OCI-LY7 (cell line): ENCODE measurements around the gene STAP2. TPM values are rescaled to one million over a fixed set of nuclear protein-coding genes. Genes with fewer than 3 reads are reported as not detected.

Experiments used
- BruUV-seq: library from RNA; stranded (reverse); fragments of 400-500 nt; replicated peaks from 2 replicates; lab custom pipeline; 2021; lab: Mats Ljungman, UMichigan
- CTCF ChIA-PET: fragments of 300-600 bp; sonication (Branson Sonifier 250); formaldehyde crosslinking; loops from one replicate; lab custom pipeline; 2022; ENCODE audit warnings: antibody characterized with exemption; ENCODE audit not compliant: unreplicated experiment; lab: Charles Lee
- POLR2A ChIA-PET: fragments of 300-600 bp; sonication (Branson Sonifier 250); formaldehyde crosslinking; loops from one replicate; lab custom pipeline; 2022; ENCODE audit warnings: antibody characterized with exemption; lab: Charles Lee
- DNase-seq: peaks from one replicate; pipeline ENCODE4 v3.0.0-alpha.2; 2015; ENCODE audit warnings: low spot score
- H2AFZ ChIP-seq: fragments of 200-600 bp; sonication (generic), shearing (Covaris generic); 2 replicates; pipeline ENCODE4 v1.6.1; 2014; ENCODE audit warnings: mild to moderate bottlenecking, antibody characterized with exemption, low read length, moderate library complexity
- H3K27ac ChIP-seq: fragments of 200-600 bp; sonication (generic); 2 replicates; pipeline ENCODE4 v1.5.1; 2014; ENCODE audit warnings: mixed run types, low read depth, mild to moderate bottlenecking, moderate library complexity, low read length, inconsistent platforms; ENCODE audit not compliant: poor library complexity, severe bottlenecking
- H3K36me3 ChIP-seq: fragments of 200-600 bp; sonication (generic); 2 replicates; pipeline ENCODE4 v1.6.1; 2014; ENCODE audit warnings: mild to moderate bottlenecking, antibody characterized with exemption, low read length, moderate library complexity, mixed read lengths; ENCODE audit not compliant: insufficient read depth
- H3K4me1 ChIP-seq: fragments of 200-600 bp; sonication (generic); 2 replicates; pipeline ENCODE4 v1.5.1; 2014; ENCODE audit warnings: mild to moderate bottlenecking, low read length; ENCODE audit not compliant: insufficient read depth, poor library complexity, severe bottlenecking
- H3K4me2 ChIP-seq: fragments of 200-600 bp; sonication (generic); 2 replicates; pipeline ENCODE4 v1.6.1; 2014; ENCODE audit warnings: mild to moderate bottlenecking, low read length
- H3K4me3 ChIP-seq: fragments of 200-600 bp; sonication (generic); 2 replicates; pipeline ENCODE4 v1.5.1; 2014; ENCODE audit warnings: mild to moderate bottlenecking, low read depth, low read length; ENCODE audit not compliant: poor library complexity, severe bottlenecking
- H3K79me2 ChIP-seq: fragments of 200-600 bp; sonication (generic); 2 replicates; pipeline ENCODE4 v1.6.1; 2016; ENCODE audit warnings: low read depth, mild to moderate bottlenecking, low read length, moderate library complexity, mixed read lengths; ENCODE audit not compliant: insufficient read depth
- H3K9me2 ChIP-seq: fragments of 200-600 bp; sonication (generic); 2 replicates; pipeline ENCODE4 v1.6.1; 2016; ENCODE audit warnings: mild to moderate bottlenecking, low read length, mixed read lengths; ENCODE audit not compliant: insufficient read depth
- H3K9me3 ChIP-seq: fragments of 200-600 bp; sonication (generic); 2 replicates; pipeline ENCODE4 v1.6.1; 2014; ENCODE audit warnings: mild to moderate bottlenecking, mixed run types, low read length, mixed read lengths
- H4K20me1 ChIP-seq: fragments of 200-600 bp; sonication (generic); 2 replicates; pipeline ENCODE4 v1.6.1; 2014; ENCODE audit warnings: mild to moderate bottlenecking, antibody characterized with exemption, low read length, moderate library complexity, mixed read lengths; ENCODE audit not compliant: insufficient read depth
- EZH2phosphoT487 ChIP-seq: fragments of 200-600 bp; sonication (generic); IDR thresholded peaks from 2 replicates; pipeline ENCODE4 v1.6.1; 2018; ENCODE audit warnings: low read depth, borderline replicate concordance, mild to moderate bottlenecking, mixed run types, antibody characterized with exemption, low read length, moderate library complexity, mixed read lengths
- intact Hi-C: fragments of 100-400 bp; cut with micrococcal nuclease; formaldehyde crosslinking; loops from one replicate; pipeline ENCODE4 v1.10.0; 2022; ENCODE audit not compliant: unreplicated experiment
- total RNA-seq, 2 experiments: library from RNA; depleted of rRNA in 1 of 2; stranded (reverse); fragments of >200 nt in 1 of 2; shearing (Covaris generic) in 1 of 2; gene quantifications; 2 replicates each; pipeline ENCODE4 v1.2.3, GENCODE V29; 2014 to 2022
- TF ChIP-seq, protein P1 (sequence below): fragments of 200-600 bp; sonication (generic); conservative IDR thresholded peaks from 2 replicates; pipeline ENCODE4 v1.5.1; 2014; ENCODE audit warnings: mild to moderate bottlenecking, antibody characterized with exemption, low read length, moderate library complexity, mixed read lengths

Gene STAP2
- total RNA-seq, 2 experiments from 2014 or later: 1.2 to 1.3 TPM

DNA sequence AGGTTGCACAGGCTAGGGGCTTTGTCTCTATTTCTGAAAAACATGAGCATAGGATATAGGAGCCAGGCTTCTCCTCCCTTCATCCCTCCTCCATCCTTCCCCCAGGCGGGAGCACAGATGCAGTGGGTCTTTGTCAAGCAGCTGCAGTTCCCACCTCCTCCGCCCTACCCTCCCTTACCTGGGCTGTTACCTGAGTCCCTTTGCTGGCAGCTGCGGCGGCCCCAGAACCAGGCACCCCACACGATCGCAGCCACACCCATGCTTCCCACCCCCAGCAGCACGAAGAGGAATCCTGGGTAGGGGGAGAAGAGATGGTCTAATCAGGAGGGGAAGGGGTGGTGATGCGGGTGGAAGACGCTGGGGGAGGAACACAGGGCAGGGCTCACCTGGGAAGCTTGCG lies 44.2 kb downstream of the STAP2 start:
- CTCF ChIA-PET: no interaction called here

DNA sequence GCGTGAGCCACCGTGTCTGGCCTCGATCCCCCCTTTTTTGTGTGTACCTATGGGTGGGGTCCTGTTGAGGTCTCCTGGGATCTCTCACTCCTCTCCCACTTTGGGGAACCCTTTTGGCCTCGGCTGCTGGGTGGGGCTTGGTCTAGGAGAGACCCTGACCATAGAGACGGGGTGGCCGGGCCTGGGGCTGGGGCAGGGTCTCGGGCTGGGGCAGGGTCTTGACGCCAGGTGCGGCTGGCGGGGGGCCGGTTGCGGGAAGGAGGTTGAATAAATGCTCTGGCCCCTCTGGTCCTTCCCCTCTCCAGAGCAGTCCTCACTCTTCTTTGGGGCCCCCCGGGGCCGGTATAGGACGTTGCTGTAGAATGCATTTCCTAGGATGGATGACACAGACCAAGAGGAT lies 46.1 kb downstream of the STAP2 start:
- Histone ChIP-seq H3K4me1 (no peaks in the 10 kb centered on the region), H3K9me2 (no peaks in the 10 kb centered on the region), H2AFZ (no peak overlapping the region), H3K9me3 (no peaks in the 10 kb centered on the region), H3K4me3 (no peak overlapping the region), H3K4me2 (no peak overlapping the region), H3K36me3 (no peaks in the 10 kb centered on the region), H3K79me2 (no peaks in the 10 kb centered on the region), H4K20me1 (no peaks in the 10 kb centered on the region), H3K27ac (no peak overlapping the region)
- ChIA-PET POLR2A (no interaction called here), CTCF (no interaction called here)
- DNase-seq: no peak
- intact Hi-C loops: no loop called here
- no peak for TF ChIP-seq EZH2phosphoT487
- TF ChIP-seq, protein P1, sequence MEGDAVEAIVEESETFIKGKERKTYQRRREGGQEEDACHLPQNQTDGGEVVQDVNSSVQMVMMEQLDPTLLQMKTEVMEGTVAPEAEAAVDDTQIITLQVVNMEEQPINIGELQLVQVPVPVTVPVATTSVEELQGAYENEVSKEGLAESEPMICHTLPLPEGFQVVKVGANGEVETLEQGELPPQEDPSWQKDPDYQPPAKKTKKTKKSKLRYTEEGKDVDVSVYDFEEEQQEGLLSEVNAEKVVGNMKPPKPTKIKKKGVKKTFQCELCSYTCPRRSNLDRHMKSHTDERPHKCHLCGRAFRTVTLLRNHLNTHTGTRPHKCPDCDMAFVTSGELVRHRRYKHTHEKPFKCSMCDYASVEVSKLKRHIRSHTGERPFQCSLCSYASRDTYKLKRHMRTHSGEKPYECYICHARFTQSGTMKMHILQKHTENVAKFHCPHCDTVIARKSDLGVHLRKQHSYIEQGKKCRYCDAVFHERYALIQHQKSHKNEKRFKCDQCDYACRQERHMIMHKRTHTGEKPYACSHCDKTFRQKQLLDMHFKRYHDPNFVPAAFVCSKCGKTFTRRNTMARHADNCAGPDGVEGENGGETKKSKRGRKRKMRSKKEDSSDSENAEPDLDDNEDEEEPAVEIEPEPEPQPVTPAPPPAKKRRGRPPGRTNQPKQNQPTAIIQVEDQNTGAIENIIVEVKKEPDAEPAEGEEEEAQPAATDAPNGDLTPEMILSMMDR: no peak
- no TSS peak for BruUV-seq

More for the DNA sequence above, 44.2 kb downstream of the STAP2 start:
- DNase-seq: no peak
- H3K9me2 ChIP-seq: no peaks in the 10 kb centered on the region
- H4K20me1 ChIP-seq: no peaks in the 10 kb centered on the region
- H3K9me3 ChIP-seq: no peaks in the 10 kb centered on the region
- no peak for TF ChIP-seq EZH2phosphoT487
- TF ChIP-seq, protein P1: no peak
- no peak overlapping the region for H3K4me2 ChIP-seq
- BruUV-seq: no TSS peak
- no peaks in the 10 kb centered on the region for H3K4me1 ChIP-seq
- intact Hi-C loops: no loop called here
- no peak overlapping the region for H3K27ac ChIP-seq
- no peak overlapping the region for H2AFZ ChIP-seq
- no peaks in the 10 kb centered on the region for H3K36me3 ChIP-seq
- no peak overlapping the region for H3K4me3 ChIP-seq
- H3K79me2 ChIP-seq: no peaks in the 10 kb centered on the region
- POLR2A ChIA-PET: no interaction called here

DNA sequence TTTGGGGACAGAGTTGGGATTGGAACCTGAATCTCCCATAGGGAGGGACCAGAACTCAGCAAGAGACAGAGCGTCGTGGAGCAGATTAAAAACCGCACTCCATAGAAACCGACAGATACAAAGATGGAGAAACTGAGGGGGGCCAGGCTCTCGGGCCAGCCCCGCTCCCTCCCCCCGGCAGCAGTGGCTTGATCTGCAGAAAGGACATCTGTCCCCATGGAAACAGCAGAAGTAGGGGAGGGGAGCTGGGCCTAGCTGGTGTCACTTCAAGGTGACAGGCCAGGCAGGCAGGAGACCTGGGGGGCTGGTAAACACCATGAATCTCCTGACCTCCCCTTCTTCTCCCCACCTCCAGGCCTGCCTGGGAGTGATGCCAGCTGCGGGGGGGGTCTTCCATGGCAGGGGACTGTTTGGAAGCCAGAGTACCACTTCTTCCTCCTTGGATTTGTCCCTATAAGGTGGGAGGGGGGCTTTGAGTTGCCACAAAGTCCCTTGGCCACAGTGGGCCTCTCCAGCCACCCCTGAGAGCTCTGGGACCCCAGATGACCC lies 47.4 kb downstream of the STAP2 start:
- Histone ChIP-seq H3K4me2 (no peak overlapping the region), H4K20me1 (no peaks in the 10 kb centered on the region), H2AFZ (no peak overlapping the region), H3K4me3 (no peak overlapping the region), H3K9me2 (no peaks in the 10 kb centered on the region), H3K4me1 (no peaks in the 10 kb centered on the region), H3K27ac (no peak overlapping the region), H3K9me3 (no peaks in the 10 kb centered on the region), H3K79me2 (no peaks in the 10 kb centered on the region), H3K36me3 (no peaks in the 10 kb centered on the region)
- ChIA-PET POLR2A (no interaction called here), CTCF (interaction anchor here (0.6 kb wide), 1 partner anchor 21 kb away, joined by 5 read pairs; no protein-coding TSS in a partner anchor)
- TF ChIP-seq EZH2phosphoT487: no peak
- TF ChIP-seq, protein P1: no peak
- intact Hi-C loops: no loop called here
- no peak for DNase-seq
- BruUV-seq: no TSS peak
